ENCODE measurements around the gene TTC23.

TTC23 gene

DNA sequence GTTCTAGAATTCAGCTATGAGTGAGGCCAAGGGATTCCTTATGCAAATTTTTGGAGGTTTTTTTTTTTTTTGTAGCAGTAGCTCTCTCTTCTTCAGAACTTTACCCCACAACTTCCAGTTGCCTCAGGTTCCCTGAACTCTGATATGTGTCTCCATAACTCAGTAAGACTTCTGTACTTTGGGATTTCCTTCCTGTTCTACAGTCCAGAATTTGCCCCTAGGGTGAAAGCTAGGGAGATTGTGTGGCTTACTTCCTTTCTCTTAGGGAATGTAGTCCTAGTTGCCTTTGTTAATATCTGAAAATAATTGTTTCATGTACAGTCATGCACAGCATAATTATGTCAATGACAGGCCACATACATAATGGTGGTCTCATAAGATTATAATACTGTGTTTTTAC is 32.7 kb upstream of the TTC23 start:
- no peak for DNase-seq (ENCODE audit: low spot score)
- in situ Hi-C loops (cut with MboI; ENCODE audit: low sequenced_read_pairs, unreplicated experiment): loop anchor here (10.0 kb wide), 1 partner anchor 423 kb away; no protein-coding TSS in a partner anchor
- TF ChIP-seq, protein P1, sequence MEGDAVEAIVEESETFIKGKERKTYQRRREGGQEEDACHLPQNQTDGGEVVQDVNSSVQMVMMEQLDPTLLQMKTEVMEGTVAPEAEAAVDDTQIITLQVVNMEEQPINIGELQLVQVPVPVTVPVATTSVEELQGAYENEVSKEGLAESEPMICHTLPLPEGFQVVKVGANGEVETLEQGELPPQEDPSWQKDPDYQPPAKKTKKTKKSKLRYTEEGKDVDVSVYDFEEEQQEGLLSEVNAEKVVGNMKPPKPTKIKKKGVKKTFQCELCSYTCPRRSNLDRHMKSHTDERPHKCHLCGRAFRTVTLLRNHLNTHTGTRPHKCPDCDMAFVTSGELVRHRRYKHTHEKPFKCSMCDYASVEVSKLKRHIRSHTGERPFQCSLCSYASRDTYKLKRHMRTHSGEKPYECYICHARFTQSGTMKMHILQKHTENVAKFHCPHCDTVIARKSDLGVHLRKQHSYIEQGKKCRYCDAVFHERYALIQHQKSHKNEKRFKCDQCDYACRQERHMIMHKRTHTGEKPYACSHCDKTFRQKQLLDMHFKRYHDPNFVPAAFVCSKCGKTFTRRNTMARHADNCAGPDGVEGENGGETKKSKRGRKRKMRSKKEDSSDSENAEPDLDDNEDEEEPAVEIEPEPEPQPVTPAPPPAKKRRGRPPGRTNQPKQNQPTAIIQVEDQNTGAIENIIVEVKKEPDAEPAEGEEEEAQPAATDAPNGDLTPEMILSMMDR (IDR thresholded peaks at IDR 0.05; ENCODE audit: borderline replicate concordance, control extremely low read depth, extremely low read depth, insufficient read depth, missing control alignments): no peak

DNA sequence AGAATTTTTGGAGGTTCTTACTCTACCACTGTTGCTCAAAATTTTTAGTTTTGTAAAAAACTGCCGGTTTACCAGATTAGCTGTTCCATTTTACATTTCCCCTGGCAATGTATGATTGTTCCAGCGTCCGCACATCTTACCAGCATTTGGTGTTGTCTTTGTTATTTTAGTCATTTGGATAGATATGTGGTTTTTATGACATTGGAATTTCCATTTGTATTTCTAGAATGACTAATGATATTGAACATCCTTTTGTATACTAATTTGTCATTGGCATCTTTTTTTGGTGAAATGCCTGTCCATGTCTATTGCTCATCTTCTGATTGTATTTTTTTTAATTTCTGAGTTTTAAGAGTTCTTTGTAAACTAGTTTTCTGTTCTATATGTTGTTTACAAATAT is 30.4 kb upstream of the TTC23 start:
- in situ Hi-C loops (cut with MboI; ENCODE audit: low sequenced_read_pairs, unreplicated experiment): loop anchor here (10.0 kb wide), 1 partner anchor 425 kb away; no protein-coding TSS in a partner anchor
- TF ChIP-seq, protein P1 (IDR thresholded peaks at IDR 0.05; ENCODE audit: borderline replicate concordance, control extremely low read depth, extremely low read depth, insufficient read depth, missing control alignments): no peak
- DNase-seq (ENCODE audit: low spot score): no peak

DNA sequence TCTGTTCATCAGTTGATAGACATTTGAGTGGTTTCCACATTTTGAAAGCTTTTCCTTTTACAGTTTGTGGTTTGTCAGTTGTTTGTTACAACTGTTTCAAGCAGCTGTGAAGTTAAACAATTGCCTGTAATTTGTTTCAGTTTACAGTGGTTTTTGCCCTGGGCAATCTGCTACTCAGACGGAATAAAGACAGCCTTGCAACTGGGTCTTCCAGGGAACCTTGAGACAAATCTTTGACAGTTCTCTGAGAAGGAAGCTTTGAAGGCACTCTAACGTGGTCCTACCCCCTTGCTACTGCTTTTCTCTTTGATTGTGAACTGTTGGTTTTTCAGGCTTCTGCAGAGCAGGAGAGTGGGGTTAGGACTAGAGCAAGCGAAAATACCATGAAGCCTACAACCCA is 29.9 kb upstream of the TTC23 start:
- in situ Hi-C loops (cut with MboI; ENCODE audit: low sequenced_read_pairs, unreplicated experiment): no loop called here
- DNase-seq (ENCODE audit: low spot score): no peak
- TF ChIP-seq, protein P1 (IDR thresholded peaks at IDR 0.05; ENCODE audit: borderline replicate concordance, control extremely low read depth, extremely low read depth, insufficient read depth, missing control alignments): no peak

DNA sequence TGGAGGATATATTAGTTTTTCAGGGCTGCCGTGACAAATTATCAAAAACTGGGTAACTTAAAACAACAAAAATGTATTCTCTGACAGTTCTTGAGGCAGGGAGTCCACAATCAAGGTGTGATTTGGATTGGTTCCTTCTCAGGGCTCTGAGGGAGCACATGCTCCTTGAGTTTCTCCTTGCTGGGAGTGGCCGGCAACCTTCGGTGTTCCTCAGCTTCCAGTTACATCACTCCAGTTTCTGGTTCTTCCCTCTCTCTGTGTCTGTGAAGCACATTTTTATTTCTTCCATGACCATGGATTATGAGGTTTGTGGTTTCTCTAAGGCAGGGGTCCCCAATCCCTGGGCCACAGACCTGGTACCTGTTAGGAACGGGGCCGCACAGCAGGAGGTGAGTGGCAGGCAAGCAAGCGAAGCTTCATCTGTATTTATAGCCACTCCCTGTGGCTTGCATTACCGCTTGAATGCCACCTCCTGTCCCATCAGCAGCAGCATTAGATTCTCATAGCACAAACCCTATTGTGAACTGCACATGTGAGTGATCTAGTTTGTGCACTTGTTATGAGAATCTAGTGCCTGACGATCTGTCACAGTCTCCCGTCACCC is 26.2 kb upstream of the TTC23 start:
- TF ChIP-seq, protein P1 (IDR thresholded peaks at IDR 0.05; ENCODE audit: borderline replicate concordance, control extremely low read depth, extremely low read depth, insufficient read depth, missing control alignments): no peak
- in situ Hi-C loops (cut with MboI; ENCODE audit: low sequenced_read_pairs, unreplicated experiment): no loop called here
- no peak for DNase-seq (ENCODE audit: low spot score)

DNA sequence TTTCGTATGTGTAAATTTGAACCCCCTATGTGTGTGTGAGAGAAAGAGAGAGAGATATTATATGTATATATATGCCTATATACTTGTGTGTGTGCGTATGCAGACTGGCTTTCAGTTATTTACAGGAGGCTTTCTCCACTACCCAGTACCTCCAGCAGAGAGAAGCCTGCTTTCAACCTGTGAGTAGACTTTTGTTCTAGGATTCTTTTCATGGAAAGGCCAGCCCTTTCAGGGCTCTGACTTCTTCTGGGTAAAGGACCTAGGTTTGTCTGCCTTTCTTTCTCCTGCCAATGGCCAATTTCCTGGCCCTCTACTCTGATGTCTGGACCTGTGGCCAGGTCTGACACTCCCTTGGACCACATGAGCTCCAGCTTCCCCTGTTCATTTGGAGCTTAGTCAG is 25.7 kb upstream of the TTC23 start:
- no peak for DNase-seq (ENCODE audit: low spot score)
- in situ Hi-C loops (cut with MboI; ENCODE audit: low sequenced_read_pairs, unreplicated experiment): no loop called here
- TF ChIP-seq, protein P1 (IDR thresholded peaks at IDR 0.05; ENCODE audit: borderline replicate concordance, control extremely low read depth, extremely low read depth, insufficient read depth, missing control alignments): no peak

DNA sequence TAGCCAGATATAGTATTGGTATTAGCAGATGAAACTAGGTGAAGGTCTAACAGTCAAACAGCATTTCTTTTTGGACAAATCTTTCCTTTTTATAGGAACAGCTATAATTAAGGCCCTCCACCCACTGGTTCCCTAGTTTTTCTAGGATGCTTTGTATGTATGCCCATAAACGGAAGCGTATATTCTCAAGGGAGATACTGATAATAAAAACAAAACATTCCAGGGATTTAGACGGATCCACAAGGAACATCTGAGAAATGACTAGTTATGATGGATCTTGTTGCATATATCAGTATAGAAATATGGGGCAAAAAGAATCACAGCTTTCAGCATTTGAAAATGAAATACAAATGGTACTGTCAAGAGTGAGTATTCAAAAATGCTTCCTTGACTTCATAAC is 24.4 kb upstream of the TTC23 start:
- TF ChIP-seq, protein P1 (IDR thresholded peaks at IDR 0.05; ENCODE audit: borderline replicate concordance, control extremely low read depth, extremely low read depth, insufficient read depth, missing control alignments): no peak
- in situ Hi-C loops (cut with MboI; ENCODE audit: low sequenced_read_pairs, unreplicated experiment): no loop called here
- no peak for DNase-seq (ENCODE audit: low spot score)
